HG02678 (cell line): ENCODE results near the gene IL37.

Experiments used
- ATAC-seq: cut with Tn5 transposase; IDR thresholded peaks from one replicate; pipeline ENCODE4 v1.9.1; 2021; ENCODE audit warnings: mild to moderate bottlenecking, moderate library complexity; ENCODE audit not compliant: unreplicated experiment

The IL37 gene

DNA sequence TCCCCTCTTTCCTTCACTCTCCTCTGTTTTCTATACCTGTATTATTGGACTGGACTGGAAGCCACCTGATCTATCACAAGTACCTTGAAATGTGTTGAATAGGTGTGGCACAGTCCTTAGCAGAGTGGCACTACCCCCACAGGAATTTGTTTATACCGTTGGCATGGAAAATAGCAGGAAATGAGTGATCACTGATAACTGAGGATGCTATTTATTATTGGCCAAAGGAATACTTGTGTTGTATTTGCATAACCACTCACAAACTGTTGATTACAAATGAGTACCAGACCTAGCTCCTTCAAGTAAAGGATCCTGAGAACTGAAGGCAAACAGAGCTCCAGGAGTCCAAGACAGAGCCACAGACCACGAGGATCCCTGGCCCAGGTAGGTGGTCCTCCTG is at the start of gene IL37:
IL37 (plus strand) TSS at position 301 of the 400 bp plus-strand sequence. CDS start 1,848 bp downstream, outside the sequence.
- no peak for ATAC-seq

GRCh38 chr2:112864072-112864471 is 46.9 kb upstream of the IL37 start:
- no peak for ATAC-seq

GRCh38 chr2:112866128-112866835 is 44.7 kb upstream of the IL37 start:
- no peak for ATAC-seq

GRCh38 chr2:112867701-112868631 is 43.0 kb upstream of the IL37 start:
- ATAC-seq, result no peak

- no peak for ATAC-seq
These were observed 41.6 kb upstream of the IL37 start for GRCh38 chr2:112869258-112869842.

DNA sequence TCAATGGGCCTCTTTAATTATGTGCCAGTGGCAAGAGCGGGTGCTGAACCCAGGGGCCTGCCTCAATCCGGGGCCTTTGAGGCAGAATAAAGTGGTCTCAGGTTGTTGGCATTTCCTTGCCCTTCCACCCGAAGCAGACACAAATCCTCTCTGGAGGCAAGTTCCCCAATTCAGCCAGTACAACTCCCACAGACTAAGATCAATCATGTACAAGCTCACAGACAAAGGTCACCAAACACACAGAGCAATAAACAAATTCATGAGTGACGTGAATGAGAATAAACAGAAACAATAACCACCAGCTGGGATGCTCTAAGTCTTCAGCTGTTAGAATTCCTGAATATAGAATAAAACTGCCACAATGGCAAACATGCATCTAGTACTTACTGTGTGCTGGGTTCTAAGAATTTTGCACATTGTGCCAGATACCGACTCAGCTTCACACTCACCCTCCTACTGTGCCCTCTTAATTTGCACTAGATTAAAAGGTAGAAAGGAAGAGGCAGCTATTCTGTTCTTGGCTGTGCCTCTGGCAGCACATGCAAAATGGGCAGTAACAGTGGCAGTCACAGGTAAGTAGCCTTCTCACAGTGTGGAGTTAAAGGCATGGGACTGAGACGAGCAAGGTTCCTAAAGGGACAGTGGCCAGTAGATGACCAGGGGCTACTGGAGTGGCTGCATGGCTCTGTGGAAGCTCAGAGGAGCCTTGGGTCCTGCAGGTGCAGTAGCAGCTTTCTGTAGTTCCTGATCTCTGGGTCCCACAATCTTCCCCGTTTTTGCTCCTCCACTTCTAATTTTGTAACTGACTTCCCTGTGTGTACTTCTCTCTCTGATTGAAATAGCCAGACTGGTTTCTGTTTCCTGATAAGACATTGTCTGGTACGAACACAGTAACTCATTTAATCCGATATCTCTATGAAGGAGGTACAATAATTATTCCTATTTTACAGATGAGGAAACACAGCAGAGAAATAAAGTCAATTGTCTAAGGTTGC is 39.8 kb upstream of the IL37 start:
- no peak for ATAC-seq

DNA sequence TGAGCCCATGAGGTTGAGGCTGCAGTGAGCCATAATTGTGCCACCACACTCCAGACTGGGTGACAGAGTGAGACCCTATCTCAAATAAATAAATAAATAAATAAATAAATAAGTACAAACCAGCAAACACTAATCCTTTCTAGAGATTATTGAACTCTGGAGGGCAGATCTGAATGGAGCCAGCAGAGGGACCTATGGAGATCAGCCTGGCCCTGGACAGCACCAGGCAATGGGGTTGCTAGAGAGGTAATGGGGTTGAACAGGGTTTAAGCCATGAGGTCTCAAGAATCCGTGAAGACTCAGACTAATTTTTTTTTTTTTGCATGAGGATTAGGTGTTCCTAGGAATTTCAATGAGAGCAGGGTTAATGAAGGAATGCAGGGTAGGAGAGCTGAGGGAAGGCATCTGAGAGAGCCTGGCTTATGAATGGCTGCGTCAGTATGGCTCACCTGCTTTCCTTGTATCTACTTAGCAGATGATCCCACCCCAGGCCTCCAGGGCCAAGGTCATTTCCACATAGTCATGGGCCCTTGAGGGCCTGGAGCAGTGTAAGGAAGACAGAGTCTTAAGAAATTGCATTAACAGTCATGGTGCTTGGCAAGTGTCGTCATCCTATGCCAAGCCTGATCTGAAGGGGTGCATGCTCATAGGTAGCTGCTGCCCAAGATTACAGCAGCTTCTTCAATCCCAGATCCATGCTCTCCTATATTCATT is 34.6 kb upstream of the IL37 start:
- ATAC-seq, result no peak

DNA sequence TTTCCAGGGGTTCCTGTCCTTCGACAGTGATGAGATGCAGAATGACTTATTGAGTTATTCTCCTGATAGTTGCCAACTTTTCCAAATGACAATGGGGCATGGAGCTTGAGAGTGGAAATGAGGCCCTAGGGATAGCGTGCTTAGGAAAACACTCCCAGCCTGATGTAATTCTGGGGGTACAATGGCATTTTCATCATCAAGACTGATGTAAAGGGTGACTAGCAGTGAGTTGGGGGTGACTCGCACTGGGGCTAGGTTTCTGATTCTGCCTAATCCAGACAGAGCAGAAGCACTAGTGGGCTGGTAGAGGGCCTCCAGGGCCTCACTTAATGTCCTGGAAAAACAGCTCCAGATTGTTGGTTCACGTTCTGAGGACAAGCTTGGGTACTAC is 34.0 kb upstream of the IL37 start:
- ATAC-seq, result no peak

- ATAC-seq, result no peak
These were observed 33.5 kb upstream of the IL37 start for GRCh38 chr2:112877423-112877822.

DNA sequence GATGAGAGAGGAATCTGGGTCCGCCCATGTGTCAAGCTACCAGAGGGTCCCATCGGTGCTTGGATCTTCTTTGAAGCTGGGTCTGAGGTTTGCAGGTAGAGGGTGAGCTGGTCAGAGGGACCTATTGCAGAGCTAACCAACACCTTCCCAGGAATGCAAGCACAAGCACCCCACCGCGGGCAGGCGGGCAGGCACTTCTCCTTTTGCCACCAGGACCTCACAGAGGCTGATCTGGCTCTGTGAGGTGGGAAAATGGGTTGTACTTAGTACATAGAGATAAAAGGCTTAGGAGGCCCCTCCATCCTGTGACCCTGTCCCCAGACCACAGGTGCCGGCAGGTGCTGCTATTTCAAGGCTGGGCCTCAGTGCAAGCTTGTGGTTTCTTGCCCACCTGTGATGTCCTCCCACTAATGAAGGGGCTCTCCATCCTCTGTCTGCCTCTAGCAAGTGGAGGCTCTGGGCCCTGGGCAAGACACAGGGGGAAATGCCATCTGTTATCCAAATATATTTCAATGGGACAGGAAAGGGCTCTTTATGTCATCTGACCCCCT is 31.4 kb upstream of the IL37 start:
- no peak for ATAC-seq

GRCh38 chr2:112880091-112880531 is 30.9 kb upstream of the IL37 start:
- ATAC-seq, result no peak

GRCh38 chr2:112880696-112881095 is 30.3 kb upstream of the IL37 start:
- no peak for ATAC-seq

DNA sequence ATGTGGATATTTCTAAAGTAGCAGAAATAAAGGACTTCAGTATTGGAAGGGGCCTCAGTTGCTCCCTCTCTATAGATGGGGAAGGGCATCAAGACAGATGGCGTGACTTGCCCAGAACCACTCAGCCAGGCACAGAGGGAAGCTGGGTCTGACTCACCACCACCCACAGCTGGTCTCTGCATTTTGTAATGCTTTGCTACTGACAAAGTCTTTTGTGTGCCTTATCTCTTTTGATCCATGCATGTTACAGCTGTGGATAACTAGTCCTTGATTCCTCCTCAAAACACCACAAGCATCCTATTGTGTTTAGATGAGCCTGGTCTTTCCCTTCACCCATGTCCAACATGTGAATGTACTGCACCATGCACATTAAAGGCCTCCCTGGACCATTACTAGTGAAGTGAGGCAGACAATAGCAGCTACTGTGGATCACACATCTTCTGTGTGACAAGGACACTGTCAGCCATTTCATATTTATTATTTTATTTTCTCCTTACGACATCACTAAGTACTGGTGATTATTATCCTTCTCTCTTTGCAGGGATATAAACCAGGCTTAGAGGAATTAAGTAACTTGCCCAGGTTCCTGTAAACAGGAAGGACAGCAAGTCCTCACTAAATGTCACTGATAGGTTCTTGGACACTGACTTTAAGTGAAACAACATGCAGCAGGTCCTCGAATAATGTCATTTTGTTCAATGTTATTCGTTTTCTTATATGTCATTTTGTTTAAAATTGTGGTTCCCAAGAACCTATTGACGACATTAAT is 29.6 kb upstream of the IL37 start:
- peak; percentile 65 for ATAC-seq

DNA sequence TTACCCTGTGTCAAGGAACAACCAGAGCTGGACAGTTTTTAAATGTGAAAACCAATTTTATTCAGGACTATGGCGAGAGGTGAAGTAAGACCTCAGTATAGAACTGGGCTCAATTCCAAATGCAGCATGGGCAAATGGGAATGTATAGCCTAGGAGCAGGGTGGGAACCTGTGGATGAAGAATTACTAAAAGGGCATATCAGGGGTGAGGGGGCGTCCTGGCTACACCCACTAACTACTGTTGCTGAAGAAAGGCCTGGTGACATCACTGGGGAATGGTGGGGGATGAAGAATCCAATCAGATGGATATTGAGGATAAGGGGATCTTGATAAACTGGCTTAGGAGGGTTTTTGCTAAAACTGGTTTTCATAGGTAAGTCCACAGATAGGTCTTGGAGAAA is 27.3 kb upstream of the IL37 start:
- no peak for ATAC-seq

GRCh38 chr2:112884869-112885505 is 26.0 kb upstream of the IL37 start:
- ATAC-seq, result peak; percentile 70

- no peak for ATAC-seq
These were observed 25.5 kb upstream of the IL37 start for GRCh38 chr2:112885506-112885902.

DNA sequence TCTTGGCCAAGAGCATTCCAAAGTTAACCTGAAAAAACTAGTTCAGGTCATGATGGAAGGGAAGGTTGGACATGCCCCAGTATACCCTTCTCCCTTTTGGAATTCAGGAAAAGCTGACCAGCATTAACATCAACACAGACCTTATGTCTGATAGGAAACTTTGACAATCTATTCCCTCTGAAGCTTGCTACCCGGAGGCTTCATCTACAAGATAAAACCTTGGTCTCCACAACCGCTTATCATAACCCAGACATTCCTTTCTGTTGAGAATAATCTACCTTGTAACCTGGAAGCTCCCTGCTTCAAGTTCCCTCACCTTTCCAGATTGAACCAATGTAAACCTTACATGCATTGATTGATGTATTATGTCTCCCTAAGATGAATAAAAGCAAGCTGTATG is 24.7 kb upstream of the IL37 start:
- ATAC-seq, result no peak
